Effector memory CD4-positive, alpha-beta T cell (primary cell): Measurements from ENCODE around the gene IL15.
"Not testable (repeated sequence)": the region's sequence is repeated elsewhere in the genome, so short reads cannot be mapped to it uniquely, and the experiment has no call there.

Source experiments
- DNase-seq, 3 donors: peaks; one replicate each; pipeline ENCODE4 v3.0.0-alpha.2; 2020
- H3K27ac ChIP-seq: 2 replicates; pipeline ENCODE4 v1.7.0; 2013; ENCODE audit warnings: mild to moderate bottlenecking, low read length, moderate library complexity; ENCODE audit not compliant: insufficient read depth, poor library complexity, severe bottlenecking
- H3K27me3 ChIP-seq: replicated peaks from 2 replicates; pipeline ENCODE4 v1.7.0; 2013; ENCODE audit warnings: mild to moderate bottlenecking, low read length; ENCODE audit not compliant: insufficient read depth, control insufficient read depth, poor library complexity, severe bottlenecking
- H3K36me3 ChIP-seq: 2 replicates; pipeline ENCODE4 v1.7.0; 2013; ENCODE audit warnings: mild to moderate bottlenecking, low read length, moderate library complexity; ENCODE audit not compliant: control insufficient read depth, insufficient read depth
- H3K4me1 ChIP-seq: 2 replicates; pipeline ENCODE4 v1.7.0; 2013; ENCODE audit warnings: low read length, mild to moderate bottlenecking; ENCODE audit not compliant: control insufficient read depth, insufficient read depth, poor library complexity, severe bottlenecking
- H3K4me3 ChIP-seq: 2 replicates; pipeline ENCODE4 v1.7.0; 2013; ENCODE audit warnings: low read length, low read depth, mild to moderate bottlenecking; ENCODE audit not compliant: insufficient read depth, poor library complexity, severe bottlenecking
- H3K9me3 ChIP-seq: 2 replicates; pipeline ENCODE4 v1.7.0; 2013; ENCODE audit warnings: mild to moderate bottlenecking, low read length, moderate library complexity; ENCODE audit not compliant: control insufficient read depth

IL15 gene

DNA sequence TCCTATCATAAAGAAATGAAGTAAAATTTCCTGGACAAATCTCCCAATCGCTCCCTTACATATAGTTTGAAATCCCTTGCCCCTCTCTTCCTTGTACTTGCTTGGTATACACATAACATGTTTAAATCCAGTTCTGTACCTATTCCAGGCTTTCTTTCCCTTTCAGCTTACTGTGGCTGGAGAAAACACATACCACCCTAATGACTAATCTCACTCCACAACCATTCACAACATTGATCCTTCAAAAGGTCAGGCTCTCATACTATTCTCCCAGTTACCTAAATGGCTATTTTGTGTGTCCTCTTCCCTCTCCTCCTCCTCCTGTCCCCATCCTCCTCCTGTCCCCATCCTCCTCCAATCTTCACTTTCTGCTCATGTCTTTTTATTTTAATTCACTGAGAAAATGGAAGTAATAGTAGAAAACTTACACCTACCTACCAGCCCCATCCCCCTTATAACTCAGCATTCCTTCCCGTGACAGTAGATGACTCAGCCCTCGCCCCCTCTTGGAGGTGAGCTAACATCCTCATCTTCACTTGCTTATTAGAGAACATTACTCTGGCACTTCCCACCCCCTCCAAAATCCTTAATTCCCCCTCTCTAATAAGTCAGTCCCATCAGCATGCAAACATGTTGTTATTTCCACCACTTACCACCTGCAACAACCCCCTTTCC lies 77.5 kb downstream of the IL15 start:
- Histone ChIP-seq H3K9me3 (no peaks in the 10 kb centered on the region), H3K27ac (no peak overlapping the region), H3K4me1 (no peaks in the 10 kb centered on the region), H3K27me3 (no peaks in the 10 kb centered on the region), H3K4me3 (no peak overlapping the region), H3K36me3 (no peaks in the 10 kb centered on the region)
- DNase-seq, result no peak

DNA sequence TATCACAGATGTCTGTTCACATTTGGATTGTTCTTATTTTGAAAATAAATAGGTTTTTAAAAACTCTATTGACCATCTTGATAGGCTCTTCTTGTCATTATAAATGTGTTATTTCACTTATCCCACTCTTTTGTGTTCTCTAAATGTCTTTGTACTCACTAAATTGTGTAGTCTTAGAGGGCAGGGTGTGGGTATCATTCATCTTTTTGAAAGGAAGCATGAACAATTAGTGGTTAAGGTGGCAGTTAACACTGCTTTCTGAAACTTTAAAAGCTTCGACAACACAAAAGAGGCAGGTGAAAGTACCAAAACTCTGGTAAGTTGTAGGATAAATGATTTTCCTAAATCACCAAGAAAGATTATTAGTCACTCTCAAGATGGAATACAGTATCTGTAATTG lies 83.2 kb downstream of the IL15 start:
- no peaks in the 10 kb centered on the region for H3K4me1 ChIP-seq
- no peak overlapping the region for H3K27ac ChIP-seq
- no peak overlapping the region for H3K4me3 ChIP-seq
- no peaks in the 10 kb centered on the region for H3K27me3 ChIP-seq
- no peak for DNase-seq
- peaks cover 3% of the 10 kb centered on the region for H3K36me3 ChIP-seq
- no peaks in the 10 kb centered on the region for H3K9me3 ChIP-seq

DNA sequence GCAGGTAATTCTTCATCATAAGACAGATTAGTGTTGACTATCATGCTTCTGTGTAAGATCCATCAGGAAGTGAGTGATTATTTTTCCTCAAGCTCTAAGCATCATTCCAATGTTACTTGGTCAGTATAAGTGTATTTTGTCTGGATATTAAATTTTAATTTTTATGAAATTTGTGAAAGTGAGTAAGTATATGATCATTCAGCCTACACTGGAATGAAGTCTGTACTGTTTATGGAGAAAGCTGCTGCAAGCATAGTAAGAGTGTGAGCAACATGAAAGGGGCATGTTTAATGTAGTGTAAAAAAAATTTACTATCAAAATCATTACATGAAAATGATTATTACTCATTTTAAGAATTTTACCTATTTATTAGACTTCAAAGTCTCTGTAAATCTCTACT lies 84.8 kb downstream of the IL15 start:
- H3K4me1 ChIP-seq, result no peaks in the 10 kb centered on the region
- peaks cover 3% of the 10 kb centered on the region for H3K36me3 ChIP-seq
- no peak overlapping the region for H3K27ac ChIP-seq
- H3K9me3 ChIP-seq, result no peaks in the 10 kb centered on the region
- no peak for DNase-seq
- H3K27me3 ChIP-seq, result no peaks in the 10 kb centered on the region
- no peak overlapping the region for H3K4me3 ChIP-seq

DNA sequence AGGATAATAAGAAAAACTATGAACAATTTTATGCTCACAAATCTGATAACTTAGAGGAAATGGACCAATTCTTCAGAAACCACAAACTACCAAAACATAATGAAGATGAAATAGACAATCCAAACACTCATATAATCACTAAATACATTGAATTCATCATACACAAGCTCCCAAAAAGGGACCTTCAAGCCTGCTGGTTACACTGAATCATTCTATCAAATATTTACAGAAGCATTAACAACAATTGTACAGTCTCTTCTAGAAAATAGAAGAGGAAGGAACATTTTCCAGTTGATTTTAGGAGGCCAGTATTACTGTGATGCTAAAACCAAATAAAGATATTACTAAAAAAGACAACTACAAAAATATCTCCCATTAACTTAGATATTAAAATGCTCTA lies 88.3 kb downstream of the IL15 start:
- Histone ChIP-seq H3K4me1 (no peaks in the 10 kb centered on the region), H3K27me3 (no peaks in the 10 kb centered on the region), H3K36me3 (peaks cover 3% of the 10 kb centered on the region), H3K9me3 (no peaks in the 10 kb centered on the region), H3K27ac (no peak overlapping the region), H3K4me3 (no peak overlapping the region)
- no peak for DNase-seq

DNA sequence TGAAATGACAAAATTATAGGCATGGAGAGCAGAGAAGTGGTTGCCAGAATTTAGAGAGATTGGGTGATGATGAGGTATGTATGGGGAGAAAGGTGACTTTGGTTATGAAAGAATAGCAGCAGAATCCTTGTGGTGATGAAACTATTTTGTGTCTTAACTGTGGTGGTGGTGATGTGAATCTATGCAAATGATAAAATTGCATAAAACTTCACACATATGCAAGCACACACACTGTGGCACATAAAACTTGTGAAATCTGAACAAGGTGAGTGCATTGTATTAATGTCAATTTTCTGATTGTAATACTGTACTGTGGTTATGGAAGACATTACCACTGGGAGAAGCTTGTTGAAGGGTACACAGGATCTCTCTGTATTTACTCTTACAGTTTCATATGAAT lies 91.0 kb downstream of the IL15 start:
- H3K27ac ChIP-seq, result no peak overlapping the region
- no peaks in the 10 kb centered on the region for H3K36me3 ChIP-seq
- H3K4me1 ChIP-seq, result no peaks in the 10 kb centered on the region
- DNase-seq, result no peak
- no peaks in the 10 kb centered on the region for H3K27me3 ChIP-seq
- no peak overlapping the region for H3K4me3 ChIP-seq
- H3K9me3 ChIP-seq, result no peaks in the 10 kb centered on the region

DNA sequence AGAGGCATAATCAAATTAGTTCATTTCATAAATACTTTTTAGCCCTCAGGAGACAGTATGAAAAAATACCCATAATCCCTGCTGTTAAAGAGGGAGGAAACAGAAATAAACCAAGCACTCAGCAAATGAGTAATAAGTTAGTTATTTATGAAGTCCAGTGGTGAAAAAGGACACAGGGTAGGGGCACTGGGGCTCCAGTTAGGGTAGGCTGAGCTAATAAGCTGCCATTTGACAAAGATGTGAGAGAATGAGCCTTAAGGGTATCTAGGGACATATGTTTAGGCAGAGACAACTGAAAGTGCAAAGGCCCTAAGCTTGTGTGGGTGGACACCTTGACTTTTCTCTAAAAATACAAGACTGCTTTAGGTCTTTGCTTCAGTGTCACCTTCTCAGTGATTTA lies 94.4 kb downstream of the IL15 start:
- Histone ChIP-seq H3K4me3 (no peak overlapping the region), H3K27me3 (no peaks in the 10 kb centered on the region), H3K9me3 (no peaks in the 10 kb centered on the region), H3K36me3 (no peaks in the 10 kb centered on the region), H3K4me1 (no peaks in the 10 kb centered on the region), H3K27ac (no peak overlapping the region)
- no peak for DNase-seq

DNA sequence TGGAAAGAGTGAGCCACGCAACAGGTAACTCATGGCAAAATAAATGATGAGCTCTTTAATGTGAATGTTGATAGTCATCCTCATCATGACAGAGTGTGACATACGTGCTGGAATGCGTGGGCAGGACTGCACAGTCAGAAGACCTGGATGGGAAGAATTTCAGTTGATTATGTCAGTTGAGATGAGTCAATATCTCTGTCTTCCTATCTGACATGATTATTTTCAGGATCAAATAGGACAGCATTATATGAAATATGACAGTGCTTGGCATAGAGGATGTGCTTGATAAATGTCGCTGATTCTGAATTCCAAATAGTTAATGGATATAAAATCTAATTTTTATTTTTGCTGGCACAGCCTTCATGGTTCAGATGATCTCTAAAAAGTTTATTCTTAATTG lies 95.1 kb downstream of the IL15 start:
- H3K27ac ChIP-seq, result no peak overlapping the region
- DNase-seq, result no peak
- no peaks in the 10 kb centered on the region for H3K4me1 ChIP-seq
- H3K27me3 ChIP-seq, result no peaks in the 10 kb centered on the region
- H3K9me3 ChIP-seq, result no peaks in the 10 kb centered on the region
- H3K36me3 ChIP-seq, result no peaks in the 10 kb centered on the region
- no peak overlapping the region for H3K4me3 ChIP-seq

DNA sequence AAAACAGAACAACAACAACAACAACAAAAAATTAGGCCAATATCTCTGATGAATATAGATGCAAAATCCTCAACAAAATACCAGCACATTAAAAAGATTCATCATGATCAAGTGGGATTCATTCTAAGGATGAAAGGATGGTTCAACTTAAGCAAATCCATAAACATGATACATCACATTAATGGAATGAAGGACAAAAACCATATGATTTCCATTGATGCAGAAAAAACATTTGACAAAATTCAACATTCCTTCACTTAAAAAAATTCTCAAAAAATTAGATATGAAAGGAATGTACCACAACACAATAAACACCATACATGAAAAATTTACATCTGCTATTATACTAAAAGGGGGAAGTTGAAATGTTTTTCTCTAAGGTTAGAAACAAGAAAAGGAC lies 103.3 kb downstream of the IL15 start:
- no peaks in the 10 kb centered on the region for H3K27me3 ChIP-seq
- H3K27ac ChIP-seq, result no peak overlapping the region
- DNase-seq, result no peak
- H3K36me3 ChIP-seq, result no peaks in the 10 kb centered on the region
- no peaks in the 10 kb centered on the region for H3K4me1 ChIP-seq
- H3K4me3 ChIP-seq, result no peak overlapping the region
- no peaks in the 10 kb centered on the region for H3K9me3 ChIP-seq

DNA sequence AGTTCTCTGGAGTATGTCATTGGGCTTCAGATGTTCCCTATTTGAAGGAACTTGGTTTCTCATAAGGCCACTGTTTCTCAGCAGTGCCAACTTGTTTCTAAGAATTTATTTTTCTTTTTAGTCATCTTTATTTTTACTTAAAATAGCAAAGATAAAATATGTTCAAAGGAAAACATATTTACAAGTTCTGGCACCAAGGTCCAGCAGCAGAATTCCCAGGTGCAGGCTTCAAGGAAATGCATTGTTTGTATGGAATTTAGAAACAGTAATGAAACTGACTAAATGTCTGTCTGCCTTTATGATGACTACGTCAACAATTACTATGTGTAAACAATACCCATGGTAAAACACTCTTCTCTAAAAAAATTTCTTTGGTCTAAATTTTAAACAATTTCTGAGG lies 109.6 kb downstream of the IL15 start:
- H3K27ac ChIP-seq, result no peak overlapping the region
- no peaks in the 10 kb centered on the region for H3K36me3 ChIP-seq
- no peaks in the 10 kb centered on the region for H3K27me3 ChIP-seq
- no peaks in the 10 kb centered on the region for H3K4me1 ChIP-seq
- no peaks in the 10 kb centered on the region for H3K9me3 ChIP-seq
- H3K4me3 ChIP-seq, result no peak overlapping the region
- no peak for DNase-seq

DNA sequence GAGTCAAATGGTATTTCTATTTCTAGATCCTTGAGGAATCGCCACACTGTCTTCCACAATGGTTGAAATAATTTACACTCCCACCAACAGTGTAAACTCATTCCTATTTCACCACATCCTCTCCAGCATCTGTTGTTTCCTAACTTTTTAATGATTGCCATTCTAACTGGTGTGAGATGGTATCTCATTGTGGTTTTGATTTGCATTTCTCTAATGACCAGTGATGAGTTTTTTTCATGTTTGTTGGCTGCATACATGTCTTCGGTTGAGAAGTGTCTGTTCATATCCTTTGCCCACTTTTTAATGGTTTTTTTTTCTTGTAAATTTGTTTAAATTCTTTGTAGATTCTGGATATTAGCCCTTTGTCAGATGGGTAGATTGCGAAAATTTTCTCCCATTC lies 115.4 kb downstream of the IL15 start:
- H3K27ac ChIP-seq, H3K4me1 ChIP-seq, H3K27me3 ChIP-seq, H3K4me3 ChIP-seq, H3K9me3 ChIP-seq, H3K36me3 ChIP-seq, DNase-seq: not testable (repeated sequence)
